Cerebellar cortex (tissue), 1 donor: ENCODE data around the gene RIMS3.

Experiments used
- DNase-seq: peaks from one replicate; pipeline ENCODE4 v3.0.0-alpha.2; 2015; ENCODE audit warnings: low spot score

Gene RIMS3

GRCh38 chr1:40691538-40692428 is 26.3 kb upstream of the RIMS3 start, which contains the start of gene NFYC:
Gene NFYC, plus strand, starts transcription at chr1:40691704. Its CDS starts 47,140 bp downstream, at chr1:40738844.
- DNase-seq, result peak; percentile 98

GRCh38 chr1:40690771-40691537 is 25.5 kb upstream of the RIMS3 start:
- peak; percentile 42 for DNase-seq

DNA sequence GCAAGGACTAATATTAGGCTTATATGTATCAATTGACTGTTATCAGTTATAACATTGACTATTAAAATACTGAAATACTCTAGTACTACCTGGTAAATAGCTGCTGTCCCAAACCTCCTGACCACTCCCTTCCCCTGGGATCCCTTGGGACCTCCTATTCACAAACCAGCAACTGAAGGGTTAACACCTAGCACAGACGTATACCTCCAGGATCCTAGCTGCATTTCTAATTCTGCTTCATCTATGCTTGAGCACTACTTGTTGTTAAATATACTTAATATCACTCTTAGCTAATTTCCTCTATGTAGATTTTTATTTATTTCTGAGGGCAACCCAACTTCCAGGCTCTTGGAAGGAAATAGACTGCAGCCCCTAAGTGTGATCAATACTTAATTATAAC is 24.3 kb upstream of the RIMS3 start:
- DNase-seq, result no peak

DNA sequence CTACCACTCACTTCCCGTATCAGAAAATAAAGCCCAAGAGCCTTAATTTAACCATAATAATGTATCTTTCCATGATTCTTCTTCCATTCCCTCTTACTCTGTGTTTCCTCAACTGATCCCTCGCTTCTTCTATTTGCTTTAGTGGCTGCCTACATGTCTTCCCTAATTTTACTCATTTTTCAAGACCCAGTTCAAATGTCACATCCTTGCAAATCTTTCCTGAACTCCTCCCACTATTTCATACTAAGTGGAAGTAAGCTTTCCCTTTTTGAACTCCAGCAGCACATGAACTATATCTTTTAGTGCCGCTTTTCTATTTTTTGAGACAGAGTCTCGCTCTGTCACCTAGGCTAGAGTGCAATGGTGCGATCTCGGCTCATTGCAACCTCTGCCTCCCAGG is 22.2 kb upstream of the RIMS3 start:
- no peak for DNase-seq

- no peak for DNase-seq
Measured at GRCh38 chr1:40687059-40687458, 21.6 kb upstream of the RIMS3 start.

GRCh38 chr1:40684669-40685068 is 19.2 kb upstream of the RIMS3 start:
- no peak for DNase-seq

DNA sequence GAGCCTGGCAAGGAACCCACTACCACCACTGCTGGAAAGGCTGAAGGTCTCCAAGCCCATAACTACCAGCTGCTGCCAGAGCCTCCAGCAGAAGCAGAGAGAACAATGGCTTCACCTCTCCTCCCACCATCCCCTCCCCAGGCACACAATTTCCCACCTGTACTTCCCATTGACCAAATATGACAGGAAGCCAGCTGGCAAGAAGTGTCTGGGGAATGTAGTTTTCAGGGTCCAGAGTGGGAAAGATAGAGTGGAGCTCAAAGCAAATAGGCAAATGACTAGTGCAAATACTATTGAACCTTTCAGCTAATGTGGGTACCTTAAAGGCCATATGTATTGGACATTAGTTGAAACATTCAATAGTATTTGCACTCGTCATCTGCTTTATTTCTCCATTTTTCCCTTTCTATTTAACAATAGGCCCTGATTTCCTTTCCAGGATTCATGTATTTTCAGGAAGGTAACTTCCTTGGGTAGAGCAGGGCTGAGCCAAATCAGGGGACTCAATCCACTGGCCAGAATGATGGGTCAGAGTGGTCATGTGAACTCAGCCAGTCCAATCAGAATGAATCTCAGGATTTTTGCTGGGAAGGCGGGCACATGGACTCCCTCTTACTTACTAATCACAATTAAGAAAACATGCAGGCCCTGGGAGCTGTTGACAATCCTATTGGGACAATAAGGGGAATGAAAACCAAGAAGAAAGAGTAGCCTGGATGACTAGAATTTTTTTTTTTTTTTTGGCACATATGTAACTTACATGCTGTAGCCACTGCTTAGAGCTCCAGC is 13.9 kb upstream of the RIMS3 start:
- DNase-seq, result no peak

DNA sequence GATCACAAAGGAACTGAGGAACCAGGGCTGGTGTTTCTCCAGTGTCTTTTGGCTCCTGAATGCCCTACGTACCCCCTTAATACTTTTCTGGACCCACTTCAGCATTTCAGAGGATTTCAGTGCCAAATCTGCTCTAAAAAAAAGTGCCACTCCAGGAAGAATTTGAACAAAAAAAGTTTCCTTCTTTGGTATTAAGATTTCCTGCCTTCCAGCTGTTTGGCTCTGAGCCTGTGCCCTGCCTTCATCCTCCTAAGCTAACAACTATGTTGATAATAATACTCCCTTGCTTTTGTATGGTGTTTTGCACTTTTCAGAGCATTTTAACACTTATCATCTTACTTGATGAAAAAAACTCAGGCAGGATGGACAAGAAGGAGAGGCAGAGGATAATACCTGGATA is 11.0 kb upstream of the RIMS3 start:
- DNase-seq, result no peak

DNA sequence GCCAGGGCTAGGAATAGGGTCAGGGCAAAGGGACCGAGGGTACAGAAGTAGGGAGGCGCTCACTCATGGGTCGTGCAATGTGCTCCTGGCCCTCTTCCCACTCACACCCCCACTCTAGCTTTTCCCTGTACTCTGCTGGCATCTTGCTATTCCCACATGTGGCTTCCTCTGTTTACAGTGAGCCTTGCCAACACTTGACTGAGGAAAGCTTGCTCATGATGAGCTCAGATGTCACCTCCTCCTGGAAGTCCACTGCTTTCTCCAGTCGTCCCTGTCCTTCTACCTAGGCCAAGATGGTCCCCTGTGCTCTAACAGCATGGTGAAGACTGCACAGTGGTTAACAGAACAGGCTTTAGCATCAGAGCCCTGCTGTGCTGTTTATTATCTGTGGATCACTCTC is 8.0 kb upstream of the RIMS3 start:
- DNase-seq, result no peak

GRCh38 chr1:40668769-40669525 is 3.5 kb upstream of the RIMS3 start:
- peak; percentile 91 for DNase-seq

GRCh38 chr1:40664791-40665190 is 691 bp downstream of the RIMS3 start:
- DNase-seq, result peak; percentile 60

DNA sequence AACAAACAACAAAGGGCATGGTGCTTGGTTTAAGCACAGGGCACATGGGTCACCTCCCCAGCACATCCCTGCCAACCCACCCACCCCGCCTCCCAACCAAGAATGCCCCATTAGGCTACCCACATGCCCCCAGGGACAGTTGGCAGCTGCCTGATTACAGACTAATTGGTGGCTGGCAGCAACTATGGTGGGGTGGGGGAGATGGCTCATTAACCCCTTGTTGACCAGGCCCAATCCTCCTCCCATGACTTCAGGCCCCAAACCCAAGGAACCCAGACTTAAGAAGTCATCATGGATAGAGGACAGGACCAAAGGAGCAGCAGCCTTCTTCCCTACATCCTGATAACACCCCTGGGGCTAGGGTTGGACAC is 1.3 kb downstream of the RIMS3 start:
- no peak for DNase-seq

DNA sequence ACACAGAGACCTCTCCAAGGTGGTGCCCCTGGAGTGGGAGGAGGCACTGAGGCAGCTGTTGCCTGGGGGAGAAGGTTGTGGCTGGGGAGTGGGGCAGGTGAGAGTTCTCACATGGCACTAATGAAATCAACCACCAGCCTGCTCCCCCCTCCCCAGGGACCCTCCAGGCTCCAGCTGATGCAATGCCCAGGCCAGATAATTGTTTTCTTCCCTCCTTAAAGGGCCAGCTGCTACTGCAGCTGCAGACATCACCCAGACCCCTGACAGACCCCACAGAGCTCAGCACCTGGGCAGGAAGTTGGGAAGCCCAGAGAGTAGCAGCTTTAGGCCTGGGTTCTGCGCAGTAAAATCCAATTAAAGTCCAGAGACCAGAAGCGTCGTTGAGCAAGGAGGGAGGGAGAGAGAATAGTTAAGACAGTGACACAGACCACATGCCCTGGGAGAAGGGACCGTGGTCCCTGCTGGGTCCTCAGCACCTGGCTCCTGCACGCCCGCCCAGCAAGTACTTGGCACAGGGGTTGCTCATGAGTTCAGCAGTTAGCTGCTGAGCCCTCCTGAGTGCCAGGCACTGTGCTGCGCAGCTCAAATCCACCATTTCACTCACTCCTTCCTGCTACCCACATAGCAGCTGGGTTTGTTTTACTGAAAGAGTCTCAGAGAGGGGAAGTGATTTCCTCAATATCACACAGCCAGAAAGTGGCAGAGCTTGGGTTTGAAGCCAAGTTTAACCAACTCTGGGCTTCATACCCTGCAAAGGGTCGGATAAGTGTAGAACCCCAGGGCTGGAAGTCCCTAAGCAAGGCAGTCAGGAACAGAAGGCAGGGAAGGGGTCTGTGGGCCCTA is 1.9 kb downstream of the RIMS3 start:
- DNase-seq, result no peak

GRCh38 chr1:40662864-40663263 is 2.6 kb downstream of the RIMS3 start:
- no peak for DNase-seq

- DNase-seq, result no peak
Measured at GRCh38 chr1:40662151-40662550, 3.3 kb downstream of the RIMS3 start.

DNA sequence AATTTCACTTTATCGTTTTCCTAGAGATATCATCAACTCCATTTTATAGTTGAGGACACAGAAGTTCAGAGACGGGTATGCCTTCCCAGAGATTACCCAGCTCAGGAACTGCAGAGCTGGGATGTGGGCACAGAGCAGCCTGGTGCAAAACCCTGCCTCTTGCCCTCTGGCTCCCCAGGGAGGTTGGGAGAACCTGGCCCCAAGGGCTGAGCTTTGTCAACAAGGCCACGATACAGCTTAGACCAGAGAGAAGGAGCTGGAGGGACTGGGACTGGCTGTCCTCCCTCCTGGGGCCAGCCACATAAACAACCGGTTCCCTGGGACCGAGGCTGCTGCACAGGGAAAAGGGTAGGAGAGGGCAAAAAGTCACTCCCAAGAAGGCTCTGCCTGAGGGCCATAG is 3.8 kb downstream of the RIMS3 start:
- DNase-seq, result no peak

- DNase-seq, result no peak
Measured at GRCh38 chr1:40659649-40659947, 5.9 kb downstream of the RIMS3 start.

DNA sequence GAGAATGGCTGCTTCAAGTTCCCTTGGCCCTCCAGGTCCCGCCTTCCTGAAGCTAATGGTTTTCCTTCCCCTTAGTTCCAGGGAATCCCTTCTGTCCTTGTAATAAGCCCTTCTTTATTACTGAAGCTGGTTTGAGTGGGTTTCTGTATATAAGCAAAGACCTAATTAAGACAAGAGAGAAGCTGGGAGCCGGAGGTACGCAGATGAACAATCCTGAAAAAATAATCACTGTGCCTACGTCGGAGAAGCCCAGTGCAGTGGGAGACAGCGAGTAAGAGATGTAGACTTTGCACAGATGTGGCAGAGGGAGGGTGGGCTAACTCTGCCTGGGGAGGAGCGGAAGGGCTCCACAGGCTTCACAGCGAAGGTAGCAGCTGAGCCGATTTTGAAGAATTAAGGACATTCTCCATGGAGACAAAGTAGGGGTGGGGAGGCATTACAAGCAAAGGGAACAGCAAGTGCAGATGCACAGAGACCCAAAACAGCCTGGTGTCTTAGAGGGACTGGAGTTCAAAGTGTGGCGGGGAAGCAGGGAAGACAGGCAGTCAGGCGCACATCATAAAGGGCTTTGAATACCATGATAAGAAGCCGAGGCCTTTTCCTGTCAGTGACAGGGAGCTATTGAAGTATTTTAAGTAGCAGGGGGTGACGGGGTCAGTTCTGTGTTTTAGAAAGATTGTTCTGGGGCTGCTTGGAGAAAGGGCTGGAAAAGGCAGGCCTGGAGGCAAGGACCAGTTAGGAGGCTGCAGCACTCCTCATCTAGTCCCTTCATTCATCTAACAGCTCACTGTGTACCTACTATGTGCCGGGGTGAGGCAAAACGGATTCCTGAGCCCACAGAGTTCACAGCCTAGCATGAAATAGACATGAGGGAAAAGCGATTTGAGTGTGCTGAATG is 6.5 kb downstream of the RIMS3 start:
- DNase-seq, result no peak

- peak; percentile 83 for DNase-seq
Measured at GRCh38 chr1:40657046-40657445, 8.4 kb downstream of the RIMS3 start.
